Breast epithelium (tissue), 4 donors: Measurements from ENCODE around the gene THSD4. TPM values are rescaled to one million over a fixed set of nuclear protein-coding genes. Genes with fewer than 3 reads are reported as not detected.

Source experiments
- DNase-seq, 2 donors: peaks; one replicate each; pipeline ENCODE4 v3.0.0-alpha.2; 2019; ENCODE audit warnings: low spot score in 2 of 2
- H3K27ac ChIP-seq, 2 donors: fragments of 200-600 bp; sonication (generic) in 1 of 2; one replicate each; pipeline ENCODE4 v1.5.1; 2016 to 2019; ENCODE audit warnings: mild to moderate bottlenecking in 1 of 2
- H3K27me3 ChIP-seq, 2 donors: fragments of 200-600 bp; sonication (generic) in 1 of 2; one replicate each; pipeline versions ENCODE4 v1.5.1 to v1.6.0; 2017 to 2019; ENCODE audit warnings: control low read depth in 1 of 2, mild to moderate bottlenecking in 1 of 2
- H3K36me3 ChIP-seq: fragments of 200-600 bp; one replicate; pipeline ENCODE4 v1.5.1; 2019
- H3K4me1 ChIP-seq, 2 donors: fragments of 200-600 bp; sonication (generic); one replicate each; pipeline ENCODE4 v1.5.1; 2016 to 2019; ENCODE audit warnings: control low read depth in 1 of 2
- H3K4me3 ChIP-seq, 3 donors: fragments of 200-600 bp; sonication (generic); 1 replicate in 2 of 3; 2 replicates in 1 of 3; pipeline ENCODE4 v1.5.1; 2016 to 2019; ENCODE audit warnings: mild to moderate bottlenecking in 3 of 3, moderate library complexity in 2 of 3
- H3K9me3 ChIP-seq, 2 donors: fragments of 200-600 bp; sonication (generic) in 1 of 2; one replicate each; pipeline ENCODE4 v1.5.1; 2016 to 2019; ENCODE audit warnings: control low read depth in 1 of 2
- CTCF ChIP-seq, 3 donors: fragments of 450-650 bp; IDR thresholded peaks; one replicate each; pipeline ENCODE4 v1.5.1; 2016 to 2017; ENCODE audit warnings: antibody characterized with exemption in 3 of 3, mild to moderate bottlenecking in 3 of 3, moderate library complexity in 3 of 3
- POLR2A ChIP-seq: fragments of 450-650 bp; IDR thresholded peaks from one replicate; pipeline ENCODE4 v1.6.1; 2016; ENCODE audit warnings: antibody characterized with exemption, mild to moderate bottlenecking, moderate library complexity
- POLR2AphosphoS5 ChIP-seq, 3 donors: sonication (generic); formaldehyde crosslinking; IDR thresholded peaks; one replicate each; pipeline ENCODE4 v1.6.1; 2017; ENCODE audit warnings: antibody characterized with exemption in 3 of 3
- intact Hi-C: fragments of 100-400 bp; cut with DNase I; formaldehyde crosslinking; loops from one replicate; pipeline ENCODE4 v1.15.1; 2023; ENCODE audit warnings: low total_unique reads
- total RNA-seq, 3 donors: library from RNA; depleted of rRNA; stranded (reverse); fragments of >200 nt; gene quantifications; one replicate each; pipeline ENCODE4 v1.1.0, GENCODE V29; 2016

Gene THSD4
- total RNA-seq, 3 donors from 2014 or later = 0.64 to 58.7 (median 41.3) TPM

- intact Hi-C loops = no loop called here
- DNase-seq = no peak
- no peaks in the 10 kb centered on the region for H3K4me1 ChIP-seq
- TF ChIP-seq CTCF (IDR thresholded peaks at IDR 0.05) (no peak), POLR2AphosphoS5 (IDR thresholded peaks at IDR 0.05) (no peak), POLR2A (no peak)
- no peak overlapping the region for H3K27ac ChIP-seq
- H3K4me3 ChIP-seq = no peak overlapping the region
- H3K27me3 ChIP-seq = no peaks in the 10 kb centered on the region
- no peaks in the 10 kb centered on the region for H3K9me3 ChIP-seq
- H3K36me3 ChIP-seq = no peaks in the 10 kb centered on the region
These were observed 83.6 kb downstream of the THSD4 start for GRCh38 chr15:71198846-71199245.

- TF ChIP-seq CTCF (IDR thresholded peaks at IDR 0.05) (no peak), POLR2AphosphoS5 (IDR thresholded peaks at IDR 0.05) (no peak), POLR2A (no peak)
- Histone ChIP-seq H3K9me3 (no peaks in the 10 kb centered on the region), H3K36me3 (no peaks in the 10 kb centered on the region), H3K4me3 (no peak overlapping the region), H3K4me1 (no peaks in the 10 kb centered on the region), H3K27me3 (no peaks in the 10 kb centered on the region), H3K27ac (no peak overlapping the region)
- DNase-seq = no peak
- intact Hi-C loops = no loop called here
These were observed 84.4 kb downstream of the THSD4 start for GRCh38 chr15:71199384-71200351.

- Histone ChIP-seq H3K4me3 (no peak overlapping the region), H3K9me3 (no peaks in the 10 kb centered on the region), H3K27ac (peak overlapping the region in 1 of 2 donors; percentile 1), H3K36me3 (no peaks in the 10 kb centered on the region), H3K27me3 (no peaks in the 10 kb centered on the region), H3K4me1 (no peaks in the 10 kb centered on the region)
- no peak for DNase-seq
- intact Hi-C loops = no loop called here
- no peak for TF ChIP-seq POLR2A
- TF ChIP-seq CTCF (IDR thresholded peaks at IDR 0.05) = no peak
- no peak for TF ChIP-seq POLR2AphosphoS5 (IDR thresholded peaks at IDR 0.05)
These were observed 86.2 kb downstream of the THSD4 start for GRCh38 chr15:71201477-71201876.

- H3K27ac ChIP-seq = no peak overlapping the region
- no peak for DNase-seq
- H3K36me3 ChIP-seq = no peaks in the 10 kb centered on the region
- no peaks in the 10 kb centered on the region for H3K27me3 ChIP-seq
- H3K9me3 ChIP-seq = no peaks in the 10 kb centered on the region
- TF ChIP-seq POLR2AphosphoS5 (IDR thresholded peaks at IDR 0.05) (no peak), POLR2A (no peak), CTCF (IDR thresholded peaks at IDR 0.05) (no peak)
- intact Hi-C loops = no loop called here
- H3K4me1 ChIP-seq = no peaks in the 10 kb centered on the region
- no peak overlapping the region for H3K4me3 ChIP-seq
These were observed 87.4 kb downstream of the THSD4 start for GRCh38 chr15:71202712-71203111.
